Measurements from ENCODE around the gene GRPEL2. TPM values are rescaled to one million over a fixed set of nuclear protein-coding genes. Genes with fewer than 3 reads are reported as not detected.

The GRPEL2 gene
- total and polyA plus RNA-seq, 2 of the 8 experiments (the other 6 are each of a cell fraction or from before 2014, with no cell fraction given): 11.2 to 52.2 TPM

DNA sequence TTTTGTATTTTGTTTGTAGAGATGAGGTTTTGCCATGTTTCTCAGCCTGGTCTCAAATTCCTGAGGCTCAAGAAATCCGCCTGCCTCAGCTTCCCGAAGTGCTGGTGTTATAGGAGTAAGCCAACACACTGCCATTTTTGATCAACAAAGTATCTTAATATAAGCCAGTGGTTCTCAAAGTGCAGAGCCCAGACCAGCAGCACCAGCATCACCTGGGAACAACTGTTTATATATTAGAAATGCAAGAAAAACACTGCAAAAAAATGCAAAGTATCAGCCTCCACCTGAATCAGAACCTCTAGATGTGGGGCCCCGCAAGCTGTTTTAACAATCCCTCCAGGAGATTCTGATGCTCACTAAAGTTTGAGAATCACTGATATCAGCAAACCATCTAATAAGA is 27.6 kb downstream of the GRPEL2 start:
- no peak for TF ChIP-seq TAF7 (optimal IDR thresholded peaks at IDR 0.05; ENCODE audit: borderline replicate concordance, low read depth, low read length)
- no peak for TF ChIP-seq CREB1 (IDR thresholded peaks at IDR 0.05)
- TF ChIP-seq EP300 (IDR thresholded peaks at IDR 0.05; ENCODE audit: borderline replicate concordance in 1 of 2, low read depth in 2 of 2, low read length in 2 of 2): no peak
- no peak for TF ChIP-seq RBBP5 (IDR thresholded peaks at IDR 0.05; ENCODE audit: borderline replicate concordance, low read depth, low read length)
- Histone ChIP-seq H3K4ac (replicated peaks; ENCODE audit: insufficient read length, low read depth, low read length) (no peak overlapping the region), H4K5ac (ENCODE audit: insufficient read length, low read depth, low read length) (no peak overlapping the region), H3K4me3 (ENCODE audit: extremely low read depth in 1 of 4, insufficient read depth in 2 of 4, low read depth in 3 of 4, low read length in 4 of 4) (no peak overlapping the region), H3K4me1 (replicated peaks in 1 of 4; ENCODE audit: control insufficient read depth in 3 of 4, insufficient read depth in 4 of 4, low read length in 3 of 4) (peaks cover 0 to under 1% (median 0%) of the 10 kb centered on the region in 4 experiments; a peak in 3 of 7 replicates), H3K4me2 (ENCODE audit: insufficient read depth in 1 of 2, low read depth in 2 of 2, low read length in 2 of 2) (no peak overlapping the region), H4K91ac (replicated peaks; ENCODE audit: insufficient read length, low read length) (no peak overlapping the region), H3K79me1 (ENCODE audit: low read depth, low read length) (no peaks in the 10 kb centered on the region), H2AK5ac (ENCODE audit: low read depth, low read length) (no peak overlapping the region), H2BK5ac (ENCODE audit: low read depth, low read length) (no peak overlapping the region), H3K27ac (ENCODE audit: low read depth, low read length) (no peak overlapping the region), H3K18ac (ENCODE audit: extremely low read depth, low read length) (no peak overlapping the region), H4K20me1 (replicated peaks in 1 of 2; ENCODE audit: control insufficient read depth in 1 of 2, insufficient read depth in 2 of 2, low read length in 2 of 2) (no peaks in the 10 kb centered on the region), H3K36me3 (ENCODE audit: control insufficient read depth in 2 of 4, insufficient read depth in 4 of 4, low read length in 3 of 4) (no peaks in the 10 kb centered on the region), H3K23ac (ENCODE audit: insufficient read length) (no peak overlapping the region), H2BK15ac (ENCODE audit: low read length) (no peak overlapping the region), H3K56ac (replicated peaks; ENCODE audit: insufficient read length, low read depth, low read length) (no peak overlapping the region), H2AFZ (ENCODE audit: low read length) (no peak overlapping the region), H2BK20ac (ENCODE audit: low read length) (no peak overlapping the region), H3K9me3 (ENCODE audit: insufficient read depth in 2 of 2, low read depth in 1 of 2, low read length in 1 of 2) (no peaks in the 10 kb centered on the region), H4K8ac (ENCODE audit: extremely low read depth, insufficient read depth, low read length) (no peak overlapping the region), H2BK120ac (replicated peaks; ENCODE audit: low read depth, low read length) (no peak overlapping the region), H3K27me3 (replicated peaks in 1 of 4; ENCODE audit: control insufficient read depth in 3 of 4, extremely low read depth in 1 of 4, insufficient read depth in 3 of 4, low read length in 3 of 4) (no peaks in the 10 kb centered on the region), H3K79me2 (ENCODE audit: control insufficient read depth in 1 of 2, insufficient read depth in 2 of 2, low read length in 2 of 2) (no peaks in the 10 kb centered on the region), H3K9ac (replicated peaks in 1 of 4; ENCODE audit: extremely low read depth in 1 of 4, low read depth in 3 of 4, low read length in 3 of 4) (no peak overlapping the region), H3K14ac (ENCODE audit: insufficient read length) (no peak overlapping the region), H3K23me2 (ENCODE audit: low read depth, low read length) (no peaks in the 10 kb centered on the region), H2BK12ac (ENCODE audit: low read depth, low read length) (no peak overlapping the region)
- DNase-seq (ENCODE audit: low read depth in 1 of 2, low spot score in 2 of 2) (no peak), FAIRE-seq (no peak)
- POLR2A ChIA-PET (ENCODE audit: partially characterized antibody): interaction anchor here (0.7 to 1.5 kb wide), 3 partner anchors 12 to 119 kb away, joined by 3 read pairs; no protein-coding TSS in a partner anchor
- CTCF ChIA-PET (ENCODE audit: partially characterized antibody): interaction anchor here (0.7 to 46.1 kb wide), 24 partner anchors 11 to 562 kb away, joined by 3 to 1310 read pairs (median 6); partner anchors contain the start of genes IL17B and PCYOX1L
- 92% methylated on average over 3 of the region's 3 CpGs; no CpG with 5 or more reads in 1 of the 2 experiments for WGBS, 2 experiments (ENCODE audit: extremely low coverage in 1 of 2, insufficient coverage in 1 of 2, insufficient read length in 1 of 2, insufficient replicate concordance in 2 of 2, low coverage in 1 of 2, low lambda C conversion rate in 2 of 2, missing lambda C conversion rate in 1 of 2)

Measured in H1 (cell line).